Tibial nerve (tissue), 4 donors: ENCODE results near the gene RAB19.

Experiments
- EP300 ChIP-seq, 2 donors: sonication (generic); formaldehyde crosslinking; IDR thresholded peaks; one replicate each; pipeline ENCODE4 v1.6.1; 2017; ENCODE audit warnings: antibody characterized with exemption in 2 of 2, mild to moderate bottlenecking in 1 of 2
- POLR2A ChIP-seq, 2 donors: fragments of 450-650 bp; IDR thresholded peaks; one replicate each; pipeline ENCODE4 v1.6.1; 2017; ENCODE audit warnings: antibody characterized with exemption in 2 of 2, mild to moderate bottlenecking in 2 of 2, moderate library complexity in 2 of 2
- TF ChIP-seq, protein P1 (sequence below), 5 experiments: fragments of 200-600 bp in 3 of 5; fragments of 450-650 bp in 2 of 5; sonication (generic) in 3 of 5; IDR thresholded peaks; one replicate each; pipeline ENCODE4 v1.5.1; 2016 to 2019; ENCODE audit warnings: antibody characterized with exemption in 5 of 5, mild to moderate bottlenecking in 3 of 5, moderate library complexity in 2 of 5

DNA sequence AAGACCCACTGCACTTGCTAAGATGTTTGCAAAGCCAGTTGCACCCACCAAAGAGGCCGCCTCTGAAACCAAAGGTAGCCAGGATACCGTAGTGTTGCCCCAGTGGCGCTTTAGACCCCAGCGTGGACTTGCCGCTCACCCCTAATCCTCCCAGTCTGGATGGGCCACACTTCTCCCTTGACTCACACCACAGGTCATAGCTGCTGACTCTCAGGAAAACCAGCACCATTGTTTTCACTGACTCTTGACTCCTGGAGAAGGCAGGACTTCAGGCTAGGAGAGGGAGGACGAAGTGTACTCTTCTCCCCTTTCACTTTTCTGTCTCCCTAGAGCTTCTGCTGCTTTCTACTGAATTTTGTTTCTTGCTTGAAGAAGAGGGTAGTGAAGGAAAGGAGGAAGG is 22.3 kb downstream of the RAB19 start:
- TF ChIP-seq, protein P1, sequence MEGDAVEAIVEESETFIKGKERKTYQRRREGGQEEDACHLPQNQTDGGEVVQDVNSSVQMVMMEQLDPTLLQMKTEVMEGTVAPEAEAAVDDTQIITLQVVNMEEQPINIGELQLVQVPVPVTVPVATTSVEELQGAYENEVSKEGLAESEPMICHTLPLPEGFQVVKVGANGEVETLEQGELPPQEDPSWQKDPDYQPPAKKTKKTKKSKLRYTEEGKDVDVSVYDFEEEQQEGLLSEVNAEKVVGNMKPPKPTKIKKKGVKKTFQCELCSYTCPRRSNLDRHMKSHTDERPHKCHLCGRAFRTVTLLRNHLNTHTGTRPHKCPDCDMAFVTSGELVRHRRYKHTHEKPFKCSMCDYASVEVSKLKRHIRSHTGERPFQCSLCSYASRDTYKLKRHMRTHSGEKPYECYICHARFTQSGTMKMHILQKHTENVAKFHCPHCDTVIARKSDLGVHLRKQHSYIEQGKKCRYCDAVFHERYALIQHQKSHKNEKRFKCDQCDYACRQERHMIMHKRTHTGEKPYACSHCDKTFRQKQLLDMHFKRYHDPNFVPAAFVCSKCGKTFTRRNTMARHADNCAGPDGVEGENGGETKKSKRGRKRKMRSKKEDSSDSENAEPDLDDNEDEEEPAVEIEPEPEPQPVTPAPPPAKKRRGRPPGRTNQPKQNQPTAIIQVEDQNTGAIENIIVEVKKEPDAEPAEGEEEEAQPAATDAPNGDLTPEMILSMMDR (IDR thresholded peaks at IDR 0.05), result no peak
- TF ChIP-seq POLR2A (IDR thresholded peaks at IDR 0.05) (no peak), EP300 (IDR thresholded peaks at IDR 0.05) (no peak)
